Stimulated activated effector memory CD8-positive, alpha-beta T cell treated with anti-CD3 and anti-CD28 coated beads, Interleukin-12 subunit alpha, Interleukin-12 subunit beta, amount 100 ng/mL, for 72 hours (primary cell): ENCODE measurements around the gene ANKRD6.

Source experiments
- ATAC-seq: fragments of 150-1000 bp; cut with Tn5 transposase; 2 replicates; pipeline ENCODE4 v1.10.0; 2021
- DNase-seq, 2 donors: peaks; one replicate each; pipeline ENCODE4 v3.0.0; 2021 to 2022; ENCODE audit warnings: low spot score in 2 of 2
- H3K27ac Mint-ChIP-seq: one replicate; pipeline ENCODE4 v1.8.0; 2022; ENCODE audit warnings: mild to moderate bottlenecking, mixed read lengths
- H3K36me3 Mint-ChIP-seq: one replicate; pipeline ENCODE4 v1.8.0; 2022; ENCODE audit warnings: mild to moderate bottlenecking, mixed read lengths
- H3K4me1 Mint-ChIP-seq: one replicate; pipeline ENCODE4 v1.8.0; 2022; ENCODE audit warnings: mixed read lengths
- H3K4me3 Mint-ChIP-seq: one replicate; pipeline ENCODE4 v1.8.0; 2022; ENCODE audit warnings: mild to moderate bottlenecking, mixed read lengths
- H3K9me3 Mint-ChIP-seq: one replicate; pipeline ENCODE4 v1.8.0; 2022; ENCODE audit warnings: mixed read lengths

Gene ANKRD6

GRCh38 chr6:89670935-89671565, 238.1 kb downstream of the ANKRD6 start:
- no peak overlapping the region for H3K27ac Mint-ChIP-seq
- H3K36me3 Mint-ChIP-seq, result peaks cover 95% of the 10 kb centered on the region
- H3K9me3 Mint-ChIP-seq, result no peaks in the 10 kb centered on the region
- no peak for DNase-seq
- H3K4me1 Mint-ChIP-seq, result no peaks in the 10 kb centered on the region
- H3K4me3 Mint-ChIP-seq, result no peak overlapping the region
- ATAC-seq, result no peak

- ATAC-seq, result no peak
- no peak overlapping the region for H3K27ac Mint-ChIP-seq
- no peaks in the 10 kb centered on the region for H3K4me1 Mint-ChIP-seq
- peaks cover 97% of the 10 kb centered on the region for H3K36me3 Mint-ChIP-seq
- H3K9me3 Mint-ChIP-seq, result no peaks in the 10 kb centered on the region
- DNase-seq, result no peak
- no peak overlapping the region for H3K4me3 Mint-ChIP-seq
These were observed 243.2 kb downstream of the ANKRD6 start for GRCh38 chr6:89675949-89676748.

GRCh38 chr6:89678531-89678930, 245.6 kb downstream of the ANKRD6 start:
- Mint-ChIP-seq H3K36me3 (peaks cover 97% of the 10 kb centered on the region), H3K9me3 (no peaks in the 10 kb centered on the region), H3K4me1 (no peaks in the 10 kb centered on the region), H3K27ac (no peak overlapping the region), H3K4me3 (no peak overlapping the region)
- DNase-seq (no peak), ATAC-seq (no peak)

GRCh38 chr6:89679215-89680120, 246.5 kb downstream of the ANKRD6 start:
- peak overlapping the region; percentile 48 for H3K27ac Mint-ChIP-seq
- H3K36me3 Mint-ChIP-seq, result peaks cover 100% of the 10 kb centered on the region
- ATAC-seq, result no peak
- no peaks in the 10 kb centered on the region for H3K9me3 Mint-ChIP-seq
- no peaks in the 10 kb centered on the region for H3K4me1 Mint-ChIP-seq
- no peak overlapping the region for H3K4me3 Mint-ChIP-seq
- no peak for DNase-seq

- peak overlapping the region; percentile 48 for H3K27ac Mint-ChIP-seq
- peaks cover 100% of the 10 kb centered on the region for H3K36me3 Mint-ChIP-seq
- DNase-seq (no peak), ATAC-seq (no peak)
- no peak overlapping the region for H3K4me3 Mint-ChIP-seq
- H3K4me1 Mint-ChIP-seq, result no peaks in the 10 kb centered on the region
- no peaks in the 10 kb centered on the region for H3K9me3 Mint-ChIP-seq
These were observed 247.2 kb downstream of the ANKRD6 start for GRCh38 chr6:89680150-89680549.

- H3K27ac Mint-ChIP-seq, result no peak overlapping the region
- peaks cover 100% of the 10 kb centered on the region for H3K36me3 Mint-ChIP-seq
- ATAC-seq (no peak), DNase-seq (no peak)
- H3K9me3 Mint-ChIP-seq, result no peaks in the 10 kb centered on the region
- no peak overlapping the region for H3K4me3 Mint-ChIP-seq
- H3K4me1 Mint-ChIP-seq, result no peaks in the 10 kb centered on the region
These were observed 247.6 kb downstream of the ANKRD6 start for GRCh38 chr6:89680551-89680950.

- no peak overlapping the region for H3K27ac Mint-ChIP-seq
- H3K4me1 Mint-ChIP-seq, result no peaks in the 10 kb centered on the region
- H3K4me3 Mint-ChIP-seq, result no peak overlapping the region
- no peak for ATAC-seq
- DNase-seq, result no peak
- peaks cover 100% of the 10 kb centered on the region for H3K36me3 Mint-ChIP-seq
- no peaks in the 10 kb centered on the region for H3K9me3 Mint-ChIP-seq
These were observed 249.1 kb downstream of the ANKRD6 start for GRCh38 chr6:89681983-89682564.

- H3K4me3 Mint-ChIP-seq, result no peak overlapping the region
- DNase-seq (no peak), ATAC-seq (no peak)
- no peaks in the 10 kb centered on the region for H3K4me1 Mint-ChIP-seq
- H3K36me3 Mint-ChIP-seq, result peaks cover 100% of the 10 kb centered on the region
- no peak overlapping the region for H3K27ac Mint-ChIP-seq
- no peaks in the 10 kb centered on the region for H3K9me3 Mint-ChIP-seq
These were observed 250.0 kb downstream of the ANKRD6 start for GRCh38 chr6:89682991-89683390.
